SK-N-DZ (cell line): ENCODE results near the gene RNF150.

Source experiments
- DNase-seq: peaks from one replicate; pipeline ENCODE4 v3.0.0-alpha.2; 2015; ENCODE audit warnings: low spot score

RNF150 gene

GRCh38 chr4:141132072-141132708 lies 1.1 kb downstream of the RNF150 start:
- DNase-seq = peak; percentile 33

- no peak for DNase-seq
Observed at GRCh38 chr4:141131723-141132071, 1.6 kb downstream of the RNF150 start.

GRCh38 chr4:141130947-141131605 lies 2.2 kb downstream of the RNF150 start:
- no peak for DNase-seq

- no peak for DNase-seq
Observed at GRCh38 chr4:141127884-141128283, 5.4 kb downstream of the RNF150 start.

- no peak for DNase-seq
Observed at GRCh38 chr4:141126769-141127168, 6.5 kb downstream of the RNF150 start.

GRCh38 chr4:141124224-141124623 lies 9.0 kb downstream of the RNF150 start:
- peak; percentile 26 for DNase-seq

- no peak for DNase-seq
Observed at GRCh38 chr4:141121768-141122454, 11.4 kb downstream of the RNF150 start.

GRCh38 chr4:141121101-141121500 lies 12.2 kb downstream of the RNF150 start:
- no peak for DNase-seq

GRCh38 chr4:141120036-141120593 lies 13.2 kb downstream of the RNF150 start:
- DNase-seq = no peak

GRCh38 chr4:141119071-141119470 lies 14.2 kb downstream of the RNF150 start:
- DNase-seq = no peak

- DNase-seq = no peak
Observed at GRCh38 chr4:141118381-141118780, 14.9 kb downstream of the RNF150 start.

- DNase-seq = no peak
Observed at GRCh38 chr4:141117935-141118334, 15.3 kb downstream of the RNF150 start.

- no peak for DNase-seq
Observed at GRCh38 chr4:141109983-141110382, 23.3 kb downstream of the RNF150 start.

- DNase-seq = no peak
Observed at GRCh38 chr4:141107927-141108326, 25.3 kb downstream of the RNF150 start.

GRCh38 chr4:141102367-141102766 lies 30.9 kb downstream of the RNF150 start:
- DNase-seq = no peak

- no peak for DNase-seq
Observed at GRCh38 chr4:141101511-141101910, 31.8 kb downstream of the RNF150 start.

GRCh38 chr4:141099326-141099725 lies 33.9 kb downstream of the RNF150 start:
- no peak for DNase-seq

- DNase-seq = no peak
Observed at GRCh38 chr4:141098163-141098562, 35.1 kb downstream of the RNF150 start.

GRCh38 chr4:141090473-141090872 lies 42.8 kb downstream of the RNF150 start:
- no peak for DNase-seq

GRCh38 chr4:141081921-141082395 lies 51.3 kb downstream of the RNF150 start:
- DNase-seq = no peak

- DNase-seq = peak; percentile 11
Observed at GRCh38 chr4:141080668-141081067, 52.6 kb downstream of the RNF150 start.

- DNase-seq = no peak
Observed at GRCh38 chr4:141079393-141079930, 53.8 kb downstream of the RNF150 start.
